GM12891 (cell line): ENCODE results near the gene VAV3.

Experiments used
- POLR2A ChIP-seq: IDR thresholded peaks from 2 replicates; pipeline ENCODE4 v1.6.1; 2011; ENCODE audit warnings: low read depth, low read length, control low read depth
- POLR2AphosphoS5 ChIP-seq: IDR thresholded peaks from 2 replicates; pipeline ENCODE4 v1.6.1; 2011; ENCODE audit warnings: low read depth, low read length, control low read depth
- TAF1 ChIP-seq: IDR thresholded peaks from 2 replicates; pipeline ENCODE4 v1.6.1; 2011; ENCODE audit warnings: low read depth, low read length, control low read depth

DNA sequence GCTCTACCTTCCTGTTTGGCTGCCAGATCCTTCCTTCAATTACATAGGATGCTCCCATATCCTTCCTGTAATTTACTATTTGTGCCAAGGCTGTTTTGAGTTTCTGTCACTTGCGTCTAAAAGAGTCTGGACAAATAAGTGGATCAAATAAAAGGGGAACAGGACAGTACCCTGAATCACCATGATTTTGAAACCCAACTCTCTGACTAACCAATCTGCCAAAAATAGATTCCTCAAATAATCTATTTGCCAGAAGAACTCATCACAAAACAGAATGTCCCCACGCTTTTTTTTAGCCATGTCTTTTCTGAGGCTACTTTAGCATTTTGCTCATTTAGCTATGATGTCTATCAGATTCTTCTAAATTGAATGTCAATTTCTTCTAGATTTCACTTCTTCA lies 431.5 kb downstream of the VAV3 start:
- no peak for TF ChIP-seq TAF1
- TF ChIP-seq POLR2A: no peak
- no peak for TF ChIP-seq POLR2AphosphoS5
